Activated CD4-positive, alpha-beta T cell treated with anti-CD3 and anti-CD28 coated beads, Interleukin-2, Interleukin-6, amounts not matched to agents 100 ng/mL and 50 ng/mL, durations not matched to agents 16 hours and 8 hours (primary cell): Measurements from ENCODE around the gene TCEA2.
A peak's percentile ranks its signal among the peaks of the same experiment; 100 is the strongest.

Experiments used
- DNase-seq: peaks from one replicate; pipeline ENCODE4 v3.0.0-alpha.2; 2020

The TCEA2 gene

DNA sequence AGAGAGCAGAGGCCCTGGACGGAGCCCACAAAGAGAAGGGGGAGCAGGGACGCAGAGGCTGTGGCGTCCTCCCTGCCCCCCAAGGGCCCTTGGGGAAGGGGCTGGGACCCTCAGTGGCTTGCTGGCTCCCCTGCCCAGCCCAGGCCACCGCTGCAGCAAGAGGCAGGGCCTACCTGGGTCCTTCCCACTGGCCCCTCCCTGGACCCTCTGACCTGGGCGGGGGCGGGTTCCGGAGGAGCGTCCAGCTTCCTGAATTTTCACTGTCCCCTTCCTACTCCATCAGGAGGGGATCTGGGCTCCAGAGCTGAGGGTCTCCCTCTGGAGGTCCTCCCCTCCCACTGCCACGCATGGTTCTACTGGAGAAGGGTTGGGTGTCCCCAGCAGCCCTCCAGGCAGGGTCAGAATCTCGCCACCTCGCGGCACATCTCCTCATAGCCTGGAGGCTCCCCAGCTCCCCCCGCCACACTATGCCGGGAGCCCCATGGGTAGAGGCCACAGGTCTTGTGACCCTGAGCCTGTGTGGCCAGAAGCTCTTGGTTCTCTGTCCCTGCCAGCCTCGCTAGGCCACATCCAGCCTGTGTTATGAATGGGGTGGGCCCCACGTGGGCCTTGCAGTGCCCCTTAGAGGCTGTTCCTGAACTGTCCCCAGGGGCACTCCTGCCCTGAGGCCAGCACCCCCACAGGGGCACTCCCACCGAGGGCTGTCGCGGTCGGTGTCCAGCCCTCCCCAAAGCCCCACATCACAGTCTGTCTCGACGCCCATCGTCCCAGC lies 12.6 kb upstream of the TCEA2 start:
- DNase-seq: no peak

DNA sequence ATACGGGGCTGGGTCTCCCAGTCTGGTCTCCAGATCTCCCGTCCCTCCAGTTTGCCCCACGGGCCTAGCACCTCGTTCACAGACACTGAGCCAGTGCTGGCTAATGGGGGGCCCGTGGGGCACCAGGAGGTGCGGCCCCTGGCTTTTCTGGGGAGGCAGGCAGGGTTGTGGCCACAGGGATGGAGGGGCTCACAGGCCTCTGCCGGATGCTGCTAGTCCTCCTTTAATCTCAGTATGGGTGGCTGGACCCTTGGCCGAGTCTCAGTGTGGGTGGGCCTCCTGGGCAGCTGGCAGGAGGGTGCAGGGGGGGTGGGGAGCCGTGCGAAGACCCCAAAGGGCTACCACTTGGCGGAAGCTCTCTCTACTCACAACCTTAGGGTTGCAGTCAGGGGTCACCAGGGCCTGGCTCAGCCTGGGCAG lies 12.0 kb upstream of the TCEA2 start:
- DNase-seq: no peak

DNA sequence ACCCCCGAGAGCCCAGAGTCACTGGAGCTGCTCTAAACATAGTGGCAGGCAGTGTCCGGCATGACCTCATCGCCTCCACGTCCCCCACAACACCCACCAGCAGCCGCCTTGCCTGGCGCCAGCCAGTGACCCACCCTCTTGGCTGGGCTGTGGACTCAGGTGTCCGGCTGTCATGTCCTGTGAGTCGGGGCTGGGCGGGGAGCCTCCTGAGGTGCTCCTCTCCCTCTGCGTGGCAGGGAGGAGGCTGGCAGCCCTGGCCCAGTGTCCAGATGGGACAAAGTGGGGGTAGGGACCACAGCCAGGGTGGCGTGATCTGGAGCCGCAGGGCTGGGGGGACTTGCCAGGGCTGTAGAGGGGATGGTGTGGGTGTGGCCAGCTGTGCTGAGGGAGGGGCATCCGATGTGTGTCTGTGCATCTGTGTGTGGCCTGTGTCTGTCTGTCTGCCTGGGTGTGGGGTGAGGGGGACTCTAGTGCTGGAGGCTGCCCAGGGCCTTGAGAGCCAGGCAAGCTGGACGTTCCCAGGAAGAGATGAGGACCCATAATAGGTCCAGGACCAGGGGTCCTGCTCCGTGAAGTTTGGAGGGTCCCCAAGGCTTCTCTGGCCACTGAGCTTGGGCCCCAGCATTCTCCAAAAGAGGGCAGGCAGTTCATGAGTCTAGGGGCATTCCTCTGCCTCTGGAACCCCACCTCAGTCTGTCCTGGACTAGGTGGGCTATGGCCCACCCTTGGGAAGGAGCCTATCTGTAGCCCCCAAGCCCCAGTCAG lies 11.3 kb upstream of the TCEA2 start:
- DNase-seq: no peak

DNA sequence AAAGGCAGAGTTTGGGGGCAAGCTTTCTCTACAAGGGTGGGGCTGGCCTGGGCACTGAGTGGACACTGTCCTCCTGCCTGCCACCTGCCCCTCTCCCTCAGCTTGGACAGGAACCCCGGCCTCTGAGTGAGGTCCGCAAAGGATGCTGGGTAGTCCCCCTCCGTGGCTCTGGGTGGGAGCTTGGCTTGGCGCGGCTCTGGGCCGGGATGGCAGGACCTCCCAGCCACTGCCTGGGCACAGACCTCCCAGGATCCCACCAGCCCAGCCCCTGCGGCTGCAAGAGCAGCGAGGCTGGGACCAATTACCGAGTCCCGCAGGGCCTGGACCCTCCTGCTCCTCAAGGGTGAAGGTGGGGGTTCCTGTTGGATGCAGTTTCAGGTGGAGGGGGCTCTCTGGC lies 10.7 kb upstream of the TCEA2 start:
- no peak for DNase-seq

DNA sequence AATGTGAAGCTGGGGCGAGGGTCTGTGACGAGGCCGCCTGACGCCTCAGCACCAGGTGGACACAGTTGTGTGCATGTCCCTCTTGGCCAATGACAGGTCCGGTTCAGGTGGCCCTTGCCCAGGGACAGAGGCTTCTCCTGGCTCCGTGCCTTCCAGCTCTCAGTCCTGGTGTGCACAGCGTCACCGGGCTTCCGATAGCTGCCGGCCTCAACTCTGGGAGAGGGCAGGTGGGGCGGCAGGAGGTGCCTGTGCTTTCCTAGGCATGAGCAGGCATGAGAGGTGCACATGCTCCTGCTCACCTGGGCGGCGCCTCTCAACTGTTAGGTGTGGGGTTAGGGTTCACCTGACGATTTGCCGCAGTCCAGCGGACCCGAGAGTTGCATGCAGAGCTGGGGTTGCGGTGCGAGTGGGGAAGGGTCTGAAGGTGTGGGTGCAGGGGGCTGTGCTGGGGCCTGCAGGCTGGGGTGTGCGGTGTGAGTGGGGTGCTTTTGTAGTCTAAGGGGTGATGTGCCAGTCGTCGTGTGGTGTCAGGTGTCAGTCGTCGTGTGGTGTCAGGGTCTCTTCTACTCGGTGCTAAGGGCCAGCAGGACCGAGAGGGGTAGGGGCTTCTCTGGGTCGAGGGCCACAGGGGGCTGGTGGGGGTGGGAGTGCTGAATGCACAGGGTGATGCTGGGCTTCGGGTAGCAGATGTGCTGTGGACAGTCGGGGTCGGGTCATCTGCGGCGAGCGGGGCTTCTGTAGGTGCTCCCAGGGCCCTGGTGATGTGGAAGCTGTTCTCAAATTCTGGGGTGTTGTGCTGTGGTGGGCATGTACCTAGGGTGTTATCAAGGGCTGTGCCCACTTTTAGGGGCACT lies 9.8 kb upstream of the TCEA2 start:
- DNase-seq: no peak

DNA sequence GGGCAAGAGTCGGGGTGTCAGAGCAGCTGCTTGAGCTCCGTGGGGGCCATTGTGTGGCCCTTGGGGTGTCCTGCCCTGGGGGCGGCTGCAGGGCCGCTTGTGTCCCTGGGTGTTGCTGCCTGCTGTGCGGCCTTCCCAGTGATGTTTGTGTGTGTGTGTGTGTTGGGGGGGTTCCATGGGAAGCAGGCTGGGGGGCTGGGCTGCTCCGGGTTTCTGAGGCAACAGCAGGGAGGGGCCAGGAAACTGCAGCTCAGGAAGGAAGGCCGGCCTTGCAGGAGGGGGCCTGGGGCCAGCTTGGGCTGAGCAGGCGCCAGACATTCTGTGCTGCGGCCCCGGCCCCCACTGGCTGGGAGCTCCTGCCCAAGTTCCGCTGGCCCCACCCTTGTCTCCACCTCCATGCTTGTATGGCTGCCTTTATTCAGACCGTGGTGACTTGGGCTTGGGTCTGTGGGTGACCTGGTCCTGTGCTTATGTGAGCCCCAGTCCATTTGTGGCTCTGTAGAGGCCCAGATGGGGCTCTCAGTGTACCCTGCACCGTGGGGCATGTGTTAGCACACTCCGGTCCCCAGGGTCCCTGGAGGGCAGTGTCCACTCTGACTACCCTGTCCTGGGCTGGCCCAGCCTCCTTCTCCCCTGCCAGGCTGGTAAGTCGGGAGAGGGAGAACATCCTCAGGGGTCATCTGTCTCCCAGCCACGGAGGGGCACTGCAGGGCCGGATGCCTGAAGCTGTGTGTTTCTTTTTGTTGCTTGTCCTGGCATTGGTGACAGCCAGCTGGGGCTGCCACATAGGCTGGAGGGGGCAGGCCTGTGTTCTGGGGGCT lies 8.9 kb upstream of the TCEA2 start:
- no peak for DNase-seq

DNA sequence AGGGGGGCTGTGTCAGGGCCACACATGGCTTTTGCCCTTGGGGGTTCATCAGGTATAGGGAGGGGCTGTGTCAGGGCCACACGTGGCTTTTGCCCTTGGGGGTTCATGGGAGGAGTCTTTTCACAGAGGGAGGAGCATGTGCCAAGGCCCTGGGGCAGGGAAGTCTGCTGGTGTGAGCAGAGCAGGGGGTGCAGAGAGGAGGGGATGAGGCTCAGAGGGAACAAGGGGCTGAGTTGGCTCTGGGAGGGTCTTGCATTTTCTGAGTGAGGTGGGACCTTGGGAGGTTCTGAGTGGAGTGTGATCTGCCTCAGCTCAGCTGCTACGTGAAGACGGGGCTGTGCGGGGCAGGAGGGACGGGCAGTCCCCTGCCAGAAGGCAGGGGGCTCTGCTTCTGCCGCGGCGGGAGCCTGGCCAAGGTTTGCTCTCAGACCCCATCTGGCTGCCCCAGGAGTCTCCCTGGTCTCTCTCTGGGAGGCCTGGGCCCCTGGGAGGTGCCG lies 7.6 kb upstream of the TCEA2 start:
- no peak for DNase-seq

DNA sequence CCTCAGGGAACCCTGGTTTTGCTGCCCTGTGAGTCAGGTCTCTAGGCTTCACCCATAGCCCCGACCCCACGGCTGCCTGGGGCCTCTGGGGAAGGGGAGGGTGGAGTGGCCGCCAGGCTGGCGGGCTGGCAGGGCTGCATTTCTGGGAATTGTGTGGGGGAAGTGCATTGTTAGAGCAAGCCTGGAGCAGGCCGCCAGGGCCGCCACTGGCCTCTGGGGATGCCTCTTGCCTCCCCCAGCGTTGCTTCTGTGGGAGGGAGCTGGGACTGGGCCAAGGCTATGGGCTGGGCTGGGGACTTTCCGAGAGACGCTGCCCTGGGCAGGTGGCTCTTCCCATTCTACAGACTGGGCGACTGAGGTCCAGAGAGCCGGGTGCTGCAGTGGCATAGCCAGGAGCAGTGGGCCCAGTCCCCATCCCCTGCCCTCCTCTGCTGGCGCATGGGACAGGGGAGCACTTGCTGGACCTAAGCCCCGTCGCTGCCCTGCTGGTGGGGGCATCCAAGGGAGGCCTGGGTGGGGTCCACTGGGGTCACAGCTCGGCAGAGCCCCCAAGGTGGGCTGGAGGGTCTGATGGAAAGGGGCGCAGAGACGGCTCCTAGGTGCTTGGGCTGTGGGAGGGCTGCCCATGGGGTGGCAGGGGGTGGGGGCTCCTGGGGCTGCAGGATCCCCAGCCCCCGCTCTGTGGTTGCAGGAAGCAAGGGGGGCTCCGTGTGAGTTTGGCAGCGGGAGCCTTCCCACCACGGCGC lies 6.9 kb upstream of the TCEA2 start:
- DNase-seq: no peak

DNA sequence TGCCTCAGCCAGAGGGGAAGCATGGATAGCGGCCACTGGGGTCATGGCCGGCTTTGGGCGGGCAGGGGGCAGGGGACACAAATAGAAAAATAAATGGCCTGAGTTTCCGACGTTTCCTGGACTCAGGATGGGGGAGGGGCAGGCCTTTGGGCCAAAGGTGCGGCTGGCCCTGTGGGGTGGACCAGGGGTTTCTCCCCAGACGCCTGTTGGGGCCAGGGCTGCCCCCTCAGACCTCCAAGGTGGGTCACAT lies 6.4 kb upstream of the TCEA2 start:
- no peak for DNase-seq

DNA sequence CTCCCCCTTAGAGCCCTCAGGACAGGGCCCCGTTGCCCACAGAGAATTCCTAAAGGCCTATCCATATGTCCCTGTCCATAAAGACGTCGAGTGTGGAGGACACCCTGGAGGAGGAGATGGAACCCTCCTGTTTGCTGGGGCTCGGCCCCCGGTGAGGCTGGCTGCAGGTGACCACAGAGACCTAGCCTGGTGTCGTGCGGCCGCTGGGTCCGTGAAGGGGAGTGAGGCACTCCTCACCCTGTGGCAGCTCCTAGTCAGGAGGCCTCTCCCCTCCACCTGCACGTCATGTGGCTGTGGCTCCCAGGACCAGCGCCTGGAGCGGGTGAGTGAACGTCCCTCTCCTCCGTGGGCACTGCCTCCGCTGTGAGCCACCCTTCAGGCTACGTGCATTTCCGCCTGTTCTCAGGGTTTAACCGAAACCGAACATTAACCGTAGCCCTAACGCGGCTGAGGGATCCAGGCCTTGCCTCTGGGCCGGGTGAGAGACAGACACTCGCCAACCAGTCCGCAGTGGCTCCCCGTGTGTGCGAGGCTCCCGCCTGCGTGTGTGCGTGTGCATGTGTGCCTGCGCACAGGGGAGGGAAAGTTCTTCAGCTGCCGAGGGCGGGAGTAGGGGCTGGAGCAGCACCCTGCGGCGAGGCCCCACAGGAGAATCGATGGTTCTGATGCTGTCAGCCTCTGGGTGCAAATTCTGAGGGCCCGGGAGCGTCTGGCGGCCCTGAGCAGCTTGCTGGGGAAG lies 5.9 kb upstream of the TCEA2 start:
- DNase-seq: peak; percentile 24

DNA sequence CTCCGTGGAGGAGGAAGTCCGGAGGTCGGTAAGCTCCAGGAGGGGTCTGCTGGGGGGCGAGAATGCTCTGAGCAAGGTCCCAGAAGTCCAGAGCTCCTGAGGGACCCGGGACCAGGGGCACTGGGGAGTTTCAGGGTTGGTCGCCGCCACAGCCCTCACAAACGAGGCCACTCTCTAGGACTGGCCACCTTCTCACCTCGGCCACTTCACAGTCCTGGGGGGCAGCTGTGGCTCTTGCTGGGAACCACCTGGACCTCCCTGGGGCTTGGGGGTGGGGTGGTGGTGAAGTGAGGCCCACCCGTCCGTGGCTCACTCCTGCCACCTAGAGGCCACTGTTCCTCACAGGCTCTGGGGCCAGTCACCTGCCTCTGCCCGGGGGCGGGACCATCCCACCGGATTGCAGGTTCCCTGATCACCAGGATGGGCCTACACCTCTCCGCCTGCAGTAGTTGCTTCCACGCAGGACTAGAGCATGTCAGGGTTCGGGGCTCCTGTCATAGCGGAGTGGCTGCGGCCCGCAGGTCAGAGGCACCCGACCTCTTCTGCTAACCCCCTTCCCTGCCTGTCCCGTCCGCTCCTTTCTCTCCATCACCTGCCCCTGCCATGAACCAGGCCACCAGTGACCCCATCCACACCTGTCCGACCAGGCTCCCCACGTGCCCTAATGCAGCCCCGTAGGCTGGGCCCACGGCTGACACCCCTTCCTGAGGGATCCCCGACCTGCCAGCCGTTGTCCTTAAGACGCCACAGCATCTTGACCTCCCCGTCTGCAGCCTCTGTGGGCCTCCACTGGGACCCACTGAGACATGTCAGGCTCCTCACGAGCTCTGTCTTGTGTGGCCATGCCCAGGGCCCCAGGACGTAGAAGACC lies 5.1 kb upstream of the TCEA2 start:
- peak; percentile 88 for DNase-seq

DNA sequence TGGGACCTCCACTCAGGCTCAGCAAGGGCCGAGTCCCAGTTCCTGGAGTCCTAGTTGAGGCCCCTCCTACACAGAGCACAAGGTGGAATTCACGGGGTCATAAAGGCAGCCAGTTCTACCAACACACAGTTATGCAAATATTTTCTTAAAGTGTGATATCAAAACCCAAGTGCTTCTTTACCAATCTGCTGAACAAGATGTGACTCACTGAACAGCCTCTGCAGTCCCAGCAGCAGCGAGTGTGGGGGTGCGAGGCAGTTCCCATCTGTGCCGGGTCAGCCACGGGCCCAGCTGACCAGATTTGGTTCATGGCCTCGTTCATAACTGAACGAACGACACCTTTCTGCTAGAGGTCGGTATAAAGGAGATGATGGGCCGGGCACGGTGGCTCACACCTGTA lies 4.5 kb upstream of the TCEA2 start:
- DNase-seq: no peak

DNA sequence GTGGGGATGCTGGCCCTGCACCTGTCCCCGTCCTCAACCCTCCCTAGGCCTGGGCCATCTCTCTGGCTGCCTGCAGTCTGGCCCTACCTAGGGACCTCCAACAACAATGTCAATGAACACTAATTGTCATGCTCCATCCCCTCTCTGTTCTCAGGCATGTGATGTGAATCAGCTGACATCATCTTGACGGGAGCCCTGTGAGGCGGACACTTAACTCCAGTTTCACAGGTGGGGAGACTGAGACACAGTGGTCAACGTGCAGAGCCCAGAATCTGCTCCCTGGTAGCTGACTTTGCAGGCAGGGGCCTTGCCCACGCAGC lies 762 bp upstream of the TCEA2 start:
- no peak for DNase-seq

DNA sequence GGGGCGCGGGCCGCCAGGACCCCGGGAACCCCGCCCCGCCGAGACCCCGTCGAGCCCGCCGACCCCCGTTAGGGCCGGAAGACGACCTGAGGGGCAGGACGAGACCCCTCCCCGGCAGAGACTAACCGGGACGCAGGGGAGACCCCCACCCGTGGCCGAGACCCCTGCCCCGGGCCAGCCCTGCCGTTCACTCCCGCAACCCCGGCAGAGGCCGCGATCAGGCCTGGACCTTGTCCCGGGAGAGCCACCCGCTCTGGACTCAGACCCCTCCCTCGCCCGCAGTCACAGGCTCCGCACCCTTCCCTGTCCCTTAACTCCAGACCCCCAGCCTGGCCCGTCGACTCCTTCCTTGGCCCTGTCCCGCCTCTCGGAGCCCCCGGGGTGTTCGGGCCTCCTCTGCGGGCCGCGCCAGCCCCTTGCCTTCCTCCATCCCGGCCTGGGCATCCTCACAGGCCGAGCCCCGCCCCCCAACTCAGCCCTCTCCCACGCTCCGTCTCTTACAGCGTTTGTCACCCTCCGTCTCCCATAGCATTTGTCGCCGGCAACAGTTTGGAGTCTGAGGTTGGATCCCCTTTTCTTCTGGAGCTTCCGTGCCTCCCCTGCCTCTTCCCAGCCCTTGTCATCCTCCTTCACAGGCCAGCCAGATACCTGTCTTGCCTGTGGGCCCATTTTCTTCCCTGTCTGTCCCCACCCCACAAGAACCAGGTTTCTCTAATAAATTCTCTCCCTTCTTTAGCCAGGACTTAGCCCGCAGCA lies 569 bp downstream of the TCEA2 start:
- no peak for DNase-seq

DNA sequence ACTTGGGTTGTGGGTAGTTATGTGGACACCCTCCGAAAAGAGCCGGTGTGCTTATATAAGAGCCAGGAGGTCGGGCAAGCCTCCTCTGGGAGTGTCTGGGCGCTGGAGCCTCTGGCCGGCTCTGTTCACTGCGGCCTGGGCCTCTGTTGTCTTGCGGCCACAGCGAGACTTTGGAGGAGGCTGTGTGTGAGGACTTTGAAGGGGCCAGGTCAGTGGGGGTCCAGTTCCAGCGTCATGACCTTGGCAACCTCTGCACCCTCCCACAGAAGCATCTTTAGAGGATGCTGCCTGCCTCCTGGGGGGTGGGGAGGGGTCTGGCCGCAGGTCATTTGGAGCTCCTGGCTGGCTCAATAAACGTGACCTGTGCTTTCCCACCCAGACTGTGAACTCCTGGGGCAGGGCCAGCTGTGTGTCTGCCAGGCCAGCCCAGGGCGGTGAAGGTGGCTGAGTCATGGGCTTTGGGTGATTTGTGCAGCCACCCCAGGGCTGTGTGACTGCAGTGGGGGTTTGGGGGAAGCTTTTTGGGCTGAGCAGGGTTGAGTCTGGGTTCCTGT lies 1.2 kb downstream of the TCEA2 start:
- DNase-seq: no peak

DNA sequence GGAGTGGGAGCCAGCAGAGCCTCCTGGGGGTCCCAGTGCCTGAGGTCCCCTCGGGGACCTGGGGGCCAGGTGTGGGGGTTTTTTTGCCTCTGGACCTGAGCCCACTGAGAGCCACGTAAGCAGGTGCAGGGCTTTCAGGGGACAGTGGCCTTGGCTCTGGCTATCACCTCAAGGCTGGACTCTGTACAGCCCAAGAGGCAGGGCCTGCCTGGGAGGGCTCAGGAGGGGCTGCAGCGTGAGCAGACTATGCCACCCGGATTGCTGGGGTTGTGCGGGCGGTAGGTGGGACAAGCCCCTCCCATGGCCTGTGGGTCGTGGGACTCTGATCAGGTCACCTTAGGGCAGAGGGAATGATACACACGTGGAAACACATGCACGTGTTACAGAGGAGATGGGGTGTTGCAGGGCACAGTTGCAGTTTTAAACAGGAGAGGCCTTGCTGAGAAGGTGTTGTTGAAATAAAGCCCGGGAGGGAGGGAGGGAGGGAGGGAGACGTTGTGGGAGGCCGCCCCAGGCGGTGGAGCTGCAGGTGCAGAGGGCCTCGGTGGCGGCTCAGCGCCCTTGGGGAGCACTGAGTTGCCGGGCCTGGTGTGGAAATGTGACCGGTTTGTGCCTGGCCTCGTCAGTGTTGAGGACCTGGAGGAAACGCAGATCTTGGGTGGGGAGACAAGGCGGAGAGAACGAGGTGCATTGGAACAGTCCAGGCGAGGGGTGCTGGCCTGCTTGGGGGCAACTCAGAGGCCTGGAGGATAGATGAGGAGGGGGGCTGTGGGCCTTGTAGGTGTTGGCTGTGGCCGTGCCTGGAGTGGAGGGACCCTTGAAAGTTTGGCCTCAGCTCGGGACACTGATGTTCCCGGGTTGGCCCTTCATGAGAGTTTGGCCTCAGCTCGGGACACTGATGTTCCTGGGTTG lies 2.3 kb downstream of the TCEA2 start:
- no peak for DNase-seq

DNA sequence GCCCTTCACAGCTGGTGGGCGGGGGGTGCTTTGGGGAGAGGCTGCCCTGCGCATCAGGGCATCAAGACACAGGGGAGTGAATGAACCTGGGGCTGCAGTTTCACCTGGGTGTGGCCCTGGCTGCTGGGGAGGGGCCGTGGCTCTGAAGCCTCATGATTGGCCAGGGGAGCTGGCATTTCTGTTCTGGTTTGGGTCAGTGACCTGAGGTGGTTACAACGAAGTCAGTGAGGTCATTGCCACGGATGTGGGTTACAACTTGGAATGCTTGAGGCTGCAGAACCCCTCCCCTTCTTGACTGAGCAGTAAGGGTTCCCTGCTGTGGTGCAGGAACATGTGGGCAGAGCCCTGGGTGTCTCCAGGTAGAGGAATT lies 3.0 kb downstream of the TCEA2 start:
- peak; percentile 89 for DNase-seq

DNA sequence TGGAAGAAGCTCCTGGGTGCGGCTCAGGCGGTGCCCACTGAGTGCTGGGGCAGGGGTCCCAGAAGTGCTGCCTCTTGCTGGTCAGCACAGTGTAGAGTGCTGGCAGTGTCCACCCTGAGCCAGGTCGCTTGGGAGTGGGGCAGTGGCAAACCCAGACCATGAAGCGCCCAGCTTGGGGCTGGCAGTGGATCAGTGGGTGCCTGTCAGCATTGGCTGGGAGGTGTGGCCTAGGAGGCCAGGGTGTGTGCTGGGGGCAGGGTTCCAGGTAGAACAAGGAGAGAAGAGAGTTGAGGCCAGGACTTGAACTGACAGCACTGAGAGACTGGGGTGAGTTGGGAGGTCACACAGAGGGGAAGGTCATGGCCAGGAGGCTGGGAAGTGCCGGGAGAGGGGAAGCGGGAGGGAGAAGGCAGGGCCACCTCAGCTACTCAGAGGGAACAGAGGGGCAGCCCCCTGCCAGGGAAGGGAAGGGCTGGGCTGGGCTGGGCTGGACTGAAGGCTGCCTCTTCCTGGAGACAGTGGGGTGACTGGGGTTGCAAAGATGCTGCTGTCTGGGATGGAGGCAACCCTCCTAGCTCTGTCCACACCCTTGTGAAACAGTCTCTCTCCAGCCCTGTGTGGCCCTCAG lies 4.1 kb downstream of the TCEA2 start:
- no peak for DNase-seq
